Measurements from ENCODE around the gene PI4KA.

- no peak for TF ChIP-seq CTCF (IDR thresholded peaks at IDR 0.05; ENCODE audit: low read depth, low read length)
- no peak for TF ChIP-seq MYC (IDR thresholded peaks at IDR 0.05; ENCODE audit: low read depth, low read length)
- TF ChIP-seq, protein P1, sequence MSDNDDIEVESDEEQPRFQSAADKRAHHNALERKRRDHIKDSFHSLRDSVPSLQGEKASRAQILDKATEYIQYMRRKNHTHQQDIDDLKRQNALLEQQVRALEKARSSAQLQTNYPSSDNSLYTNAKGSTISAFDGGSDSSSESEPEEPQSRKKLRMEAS (IDR thresholded peaks at IDR 0.05; ENCODE audit: low read depth, low read length): no peak
Observed at GRCh38 chr22:20786536-20786979, 72.1 kb downstream of the PI4KA start.

All from NB4 (cell line).